Hepatocyte (in vitro differentiated cells): Measurements from ENCODE around the gene RPS3A.
"Not testable (repeated sequence)": the region's sequence is repeated elsewhere in the genome, so short reads cannot be mapped to it uniquely, and the experiment has no call there.

Experiments used
- EZH2 ChIP-seq: fragments of 200-600 bp; sonication (generic); IDR thresholded peaks from 2 replicates; pipeline ENCODE4 v1.6.1; 2016; ENCODE audit warnings: antibody characterized with exemption, mild to moderate bottlenecking, borderline replicate concordance
- TF ChIP-seq, protein P1 (sequence below): fragments of 200-600 bp; sonication (generic); IDR thresholded peaks from 2 replicates; pipeline ENCODE4 v1.5.1; 2016; ENCODE audit warnings: antibody characterized with exemption, mild to moderate bottlenecking; ENCODE audit not compliant: poor library complexity

DNA sequence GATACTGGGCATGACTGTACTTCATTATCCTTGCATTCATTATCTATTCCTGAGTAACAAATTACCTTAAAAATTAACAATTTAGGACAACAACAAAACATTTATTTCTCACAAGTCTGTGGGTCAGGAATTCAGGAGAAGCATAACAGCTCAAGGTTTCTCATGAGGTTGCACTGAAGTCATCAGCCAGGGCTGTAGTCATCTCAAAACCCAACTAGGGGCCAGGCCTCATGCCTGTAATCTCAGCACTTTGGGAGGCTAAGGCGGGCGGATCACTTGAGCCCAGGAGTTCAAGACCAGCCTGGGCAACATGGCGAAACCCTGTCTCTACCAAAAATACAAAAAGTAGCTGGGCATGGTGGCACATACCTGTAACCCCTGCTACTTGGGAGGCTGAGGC is 36.3 kb upstream of the RPS3A start:
- TF ChIP-seq, protein P1, sequence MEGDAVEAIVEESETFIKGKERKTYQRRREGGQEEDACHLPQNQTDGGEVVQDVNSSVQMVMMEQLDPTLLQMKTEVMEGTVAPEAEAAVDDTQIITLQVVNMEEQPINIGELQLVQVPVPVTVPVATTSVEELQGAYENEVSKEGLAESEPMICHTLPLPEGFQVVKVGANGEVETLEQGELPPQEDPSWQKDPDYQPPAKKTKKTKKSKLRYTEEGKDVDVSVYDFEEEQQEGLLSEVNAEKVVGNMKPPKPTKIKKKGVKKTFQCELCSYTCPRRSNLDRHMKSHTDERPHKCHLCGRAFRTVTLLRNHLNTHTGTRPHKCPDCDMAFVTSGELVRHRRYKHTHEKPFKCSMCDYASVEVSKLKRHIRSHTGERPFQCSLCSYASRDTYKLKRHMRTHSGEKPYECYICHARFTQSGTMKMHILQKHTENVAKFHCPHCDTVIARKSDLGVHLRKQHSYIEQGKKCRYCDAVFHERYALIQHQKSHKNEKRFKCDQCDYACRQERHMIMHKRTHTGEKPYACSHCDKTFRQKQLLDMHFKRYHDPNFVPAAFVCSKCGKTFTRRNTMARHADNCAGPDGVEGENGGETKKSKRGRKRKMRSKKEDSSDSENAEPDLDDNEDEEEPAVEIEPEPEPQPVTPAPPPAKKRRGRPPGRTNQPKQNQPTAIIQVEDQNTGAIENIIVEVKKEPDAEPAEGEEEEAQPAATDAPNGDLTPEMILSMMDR = not testable (repeated sequence)
- not testable (repeated sequence) for TF ChIP-seq EZH2
